ENCODE results near the gene QPCTL. TPM values are rescaled to one million over a fixed set of nuclear protein-coding genes. Genes with fewer than 3 reads are reported as not detected.

Gene QPCTL
- total RNA-seq: 10 to 100 TPM in 2 of 4 donors, 1 to 10 TPM in 2; 5.4 to 16.3 (median 12.5) TPM

DNA sequence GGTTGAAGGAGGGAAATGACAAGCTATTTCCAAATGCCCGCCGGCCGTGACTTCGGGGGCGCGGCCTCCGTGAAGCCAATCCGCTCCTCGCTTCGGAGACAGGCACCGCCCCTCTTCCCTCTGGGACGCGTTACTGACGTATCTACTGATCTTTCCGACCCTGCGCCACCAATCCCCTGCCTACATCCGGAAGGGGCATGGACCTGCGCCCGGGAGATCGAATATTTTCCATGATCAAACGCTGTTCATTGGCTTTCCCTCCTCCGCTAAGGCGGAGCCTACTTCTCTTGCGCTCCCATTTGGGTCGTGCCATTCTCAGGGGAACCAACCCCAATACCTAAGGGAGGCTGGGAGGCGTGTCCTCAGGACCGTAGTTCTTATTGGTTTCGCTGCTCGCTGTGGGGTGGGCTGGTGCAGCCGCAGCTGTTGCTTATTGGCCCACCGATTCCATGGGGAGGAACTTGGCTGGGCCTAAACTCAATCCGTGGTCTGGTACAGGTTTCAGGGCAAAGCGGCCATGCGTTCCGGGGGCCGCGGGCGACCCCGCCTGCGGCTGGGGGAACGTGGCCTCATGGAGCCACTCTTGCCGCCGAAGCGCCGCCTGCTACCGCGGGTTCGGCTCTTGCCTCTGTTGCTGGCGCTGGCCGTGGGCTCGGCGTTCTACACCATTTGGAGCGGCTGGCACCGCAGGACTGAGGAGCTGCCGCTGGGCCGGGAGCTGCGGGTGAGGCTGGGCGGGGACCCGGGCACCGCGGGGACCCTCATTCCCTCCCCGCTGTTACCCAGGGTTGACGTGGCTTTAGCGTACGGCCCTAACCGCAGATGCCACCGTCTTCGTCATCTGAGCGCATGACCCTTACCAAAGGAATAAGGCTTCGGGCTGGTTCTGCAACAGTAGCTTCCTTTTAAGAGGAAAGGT, at the start of gene QPCTL:
QPCTL (plus strand) TSS at position 480 of the 919 bp plus-strand sequence; CDS start at position 518, 38 bp downstream.
- H3K9me3 ChIP-seq: no peaks in the 10 kb centered on the region
- peaks cover 6 to 11% of the 10 kb centered on the region in 2 donors for H3K4me1 ChIP-seq
- no peaks in the 10 kb centered on the region for H3K27me3 ChIP-seq
- 0 to 1% methylated on average over 26 to 40 of the region's 70 CpGs for WGBS, 2 donors
- peak within 1 kb of the TSS; percentile 73 to 80 (median 76) for H3K4me3 ChIP-seq (replicated peaks in 1 of 3)
- TF ChIP-seq, protein P1, sequence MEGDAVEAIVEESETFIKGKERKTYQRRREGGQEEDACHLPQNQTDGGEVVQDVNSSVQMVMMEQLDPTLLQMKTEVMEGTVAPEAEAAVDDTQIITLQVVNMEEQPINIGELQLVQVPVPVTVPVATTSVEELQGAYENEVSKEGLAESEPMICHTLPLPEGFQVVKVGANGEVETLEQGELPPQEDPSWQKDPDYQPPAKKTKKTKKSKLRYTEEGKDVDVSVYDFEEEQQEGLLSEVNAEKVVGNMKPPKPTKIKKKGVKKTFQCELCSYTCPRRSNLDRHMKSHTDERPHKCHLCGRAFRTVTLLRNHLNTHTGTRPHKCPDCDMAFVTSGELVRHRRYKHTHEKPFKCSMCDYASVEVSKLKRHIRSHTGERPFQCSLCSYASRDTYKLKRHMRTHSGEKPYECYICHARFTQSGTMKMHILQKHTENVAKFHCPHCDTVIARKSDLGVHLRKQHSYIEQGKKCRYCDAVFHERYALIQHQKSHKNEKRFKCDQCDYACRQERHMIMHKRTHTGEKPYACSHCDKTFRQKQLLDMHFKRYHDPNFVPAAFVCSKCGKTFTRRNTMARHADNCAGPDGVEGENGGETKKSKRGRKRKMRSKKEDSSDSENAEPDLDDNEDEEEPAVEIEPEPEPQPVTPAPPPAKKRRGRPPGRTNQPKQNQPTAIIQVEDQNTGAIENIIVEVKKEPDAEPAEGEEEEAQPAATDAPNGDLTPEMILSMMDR (IDR thresholded peaks at IDR 0.05): no peak
- peak; percentile 35 to 90 for TF ChIP-seq POLR2A (IDR thresholded peaks at IDR 0.05)
- peak within 1 kb of the TSS; percentile 77 to 87 (median 83) for H3K27ac ChIP-seq
- intact Hi-C loops (cut with DNase I): no loop called here
- H3K36me3 ChIP-seq: peaks cover 11% of the 10 kb centered on the region in 2 donors
- peak; percentile 99 for DNase-seq

DNA sequence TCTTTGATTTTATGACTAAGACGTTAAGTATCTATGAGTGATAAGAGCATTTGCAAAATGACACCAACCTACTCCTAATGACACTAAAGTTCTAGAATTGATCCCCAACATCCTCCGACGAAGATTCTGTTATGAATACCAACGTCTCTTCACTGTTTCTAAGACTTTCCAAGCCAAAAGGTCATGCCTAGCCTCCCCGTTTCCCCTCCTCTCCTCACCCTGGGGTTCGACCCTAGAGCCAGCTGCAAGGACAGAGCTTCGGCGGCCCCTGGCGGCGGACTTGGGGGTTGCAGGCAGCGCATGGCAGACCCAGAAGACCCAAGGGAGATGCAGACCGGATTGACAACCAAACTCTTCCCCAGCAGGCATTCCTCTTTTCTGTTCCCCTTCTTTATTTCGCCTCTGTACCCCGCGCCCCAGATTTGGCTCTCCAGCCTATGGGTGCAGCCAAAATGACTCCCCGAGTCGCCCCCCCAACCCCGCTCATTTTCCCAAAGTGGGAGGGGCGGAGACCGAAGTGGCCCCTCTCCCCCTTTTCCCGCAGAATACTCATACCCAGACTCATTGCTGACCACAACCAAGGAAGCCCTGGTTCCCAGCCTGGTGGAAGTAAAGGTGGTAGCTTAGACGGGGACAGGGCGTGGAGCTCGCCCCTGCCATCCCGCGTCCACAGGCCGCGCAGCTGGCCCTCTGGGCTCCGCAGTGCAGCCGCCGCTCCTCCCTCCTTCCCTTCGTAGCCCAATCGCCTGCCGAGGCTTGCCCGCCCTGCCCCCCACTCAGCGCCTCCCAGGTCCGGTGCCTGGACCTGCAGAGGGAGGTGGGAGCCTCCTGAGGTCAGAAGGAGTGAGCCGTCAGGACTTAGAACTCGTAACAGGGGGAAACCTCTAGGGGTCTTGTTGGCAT, 49.2 kb upstream of the QPCTL start:
- intact Hi-C loops (cut with DNase I): loop anchor here (2.0 to 5.0 kb wide), 2 partner anchors 34 to 121 kb away; no protein-coding TSS in a partner anchor
- Histone ChIP-seq H3K4me1 (peaks cover 17 to 43% of the 10 kb centered on the region in 2 donors), H3K27ac (no peak overlapping the region), H3K27me3 (peaks cover 12% of the 10 kb centered on the region), H3K9me3 (no peaks in the 10 kb centered on the region), H3K4me3 (replicated peaks in 1 of 3) (no peak overlapping the region), H3K36me3 (no peaks in the 10 kb centered on the region)
- TF ChIP-seq, protein P1 (IDR thresholded peaks at IDR 0.05): peak; percentile 95 to 99 (median 97)
- no peak for TF ChIP-seq POLR2A (IDR thresholded peaks at IDR 0.05)
- DNase-seq: peak; percentile 80 to 81
- WGBS, 2 donors: 5 to 8% methylated on average over 30 to 37 of the region's 39 CpGs

DNA sequence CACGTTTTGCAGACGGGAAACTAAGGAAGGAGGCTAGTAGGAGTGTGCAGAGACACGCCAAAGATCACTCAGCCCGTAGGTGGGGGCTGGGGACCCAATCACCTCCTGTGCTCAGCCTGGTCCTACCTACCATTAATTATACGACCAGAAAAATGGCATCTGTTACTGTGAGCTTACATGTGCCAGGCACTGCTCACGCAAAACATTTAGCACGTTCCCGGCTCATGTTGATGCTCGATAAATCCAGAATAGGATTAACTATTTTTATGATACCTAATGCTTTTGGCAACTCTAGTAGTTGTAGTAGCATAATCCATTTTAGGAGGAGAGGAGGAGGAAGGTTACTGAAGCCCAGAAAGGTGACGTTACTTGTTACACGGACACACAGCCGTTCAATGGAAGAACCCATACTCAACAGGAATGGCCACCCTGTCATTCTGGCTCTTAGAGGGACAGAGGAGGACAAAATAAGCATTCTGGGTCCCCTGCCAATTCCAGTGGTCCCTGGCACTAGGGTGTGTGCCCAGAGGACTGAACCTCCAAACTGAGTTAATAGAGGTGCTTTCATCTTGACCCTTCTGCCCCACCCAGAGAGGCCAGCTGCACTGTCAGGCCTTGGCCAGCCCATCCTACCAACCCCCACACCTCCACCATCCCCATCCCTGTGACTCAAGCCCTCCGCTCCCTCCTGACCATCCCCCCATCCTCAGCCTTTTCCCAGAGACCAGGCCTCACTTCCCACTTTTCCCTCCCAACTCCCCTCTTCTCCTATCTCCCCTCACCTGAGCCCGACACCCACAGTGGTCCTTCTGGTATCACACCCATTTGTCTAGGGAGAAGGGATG, 48.3 kb upstream of the QPCTL start:
- intact Hi-C loops (cut with DNase I): loop anchor here (2.0 to 5.0 kb wide), 2 partner anchors 35 to 122 kb away; no protein-coding TSS in a partner anchor
- no peak for DNase-seq
- no peak overlapping the region for H3K4me3 ChIP-seq (replicated peaks in 1 of 3)
- 44 to 51% methylated on average over 14 of the region's 14 CpGs for WGBS, 2 donors
- peaks cover 10 to 36% of the 10 kb centered on the region in 2 donors for H3K4me1 ChIP-seq
- peaks cover 12% of the 10 kb centered on the region for H3K27me3 ChIP-seq
- TF ChIP-seq POLR2A (IDR thresholded peaks at IDR 0.05): no peak
- TF ChIP-seq, protein P1 (IDR thresholded peaks at IDR 0.05): no peak
- no peaks in the 10 kb centered on the region for H3K36me3 ChIP-seq
- no peaks in the 10 kb centered on the region for H3K9me3 ChIP-seq
- no peak overlapping the region for H3K27ac ChIP-seq

DNA sequence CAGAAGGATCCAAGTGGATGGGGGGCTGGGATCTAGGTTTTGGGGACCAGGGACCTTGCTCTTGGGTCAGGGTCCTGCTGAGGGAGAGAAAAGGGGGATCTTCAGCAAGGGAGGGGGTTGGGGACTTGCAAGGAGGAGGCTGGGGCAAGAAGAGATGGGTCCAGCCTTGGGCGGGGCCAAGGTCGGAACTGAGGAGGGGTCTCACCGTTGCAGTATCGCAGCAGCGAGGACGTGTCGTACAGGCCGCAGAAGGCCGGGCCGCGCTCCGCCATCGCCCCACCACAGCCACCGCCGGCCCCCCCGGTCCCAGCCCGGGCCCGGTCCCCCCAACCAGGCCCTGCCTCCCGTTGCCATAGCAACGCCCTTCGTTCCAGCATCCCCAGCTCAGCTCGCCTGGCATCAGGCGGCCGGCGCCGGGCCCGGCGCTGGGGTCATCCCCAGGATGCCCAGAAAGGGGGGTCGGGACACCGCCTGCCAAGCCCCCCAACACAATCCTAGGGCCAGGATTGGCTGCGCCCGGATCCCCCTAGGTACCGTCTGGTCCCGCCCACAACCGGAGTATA, 47.3 kb upstream of the QPCTL start:
- whole genome bisulfite sequencing, 2 donors: 28 to 30% methylated on average over 12 to 16 of the region's 35 CpGs
- no peaks in the 10 kb centered on the region for H3K9me3 ChIP-seq
- DNase-seq: no peak
- no peak for TF ChIP-seq POLR2A (IDR thresholded peaks at IDR 0.05)
- TF ChIP-seq, protein P1 (IDR thresholded peaks at IDR 0.05): no peak
- H3K4me1 ChIP-seq: peaks cover 10 to 36% of the 10 kb centered on the region in 2 donors
- no peak overlapping the region for H3K27ac ChIP-seq
- no peaks in the 10 kb centered on the region for H3K36me3 ChIP-seq
- H3K27me3 ChIP-seq: peaks cover 12% of the 10 kb centered on the region
- intact Hi-C loops (cut with DNase I): no loop called here
- no peak overlapping the region for H3K4me3 ChIP-seq (replicated peaks in 1 of 3)

All from thyroid gland (tissue), 4 donors.